ENCODE measurements around the gene FAM222A.

The FAM222A gene

DNA sequence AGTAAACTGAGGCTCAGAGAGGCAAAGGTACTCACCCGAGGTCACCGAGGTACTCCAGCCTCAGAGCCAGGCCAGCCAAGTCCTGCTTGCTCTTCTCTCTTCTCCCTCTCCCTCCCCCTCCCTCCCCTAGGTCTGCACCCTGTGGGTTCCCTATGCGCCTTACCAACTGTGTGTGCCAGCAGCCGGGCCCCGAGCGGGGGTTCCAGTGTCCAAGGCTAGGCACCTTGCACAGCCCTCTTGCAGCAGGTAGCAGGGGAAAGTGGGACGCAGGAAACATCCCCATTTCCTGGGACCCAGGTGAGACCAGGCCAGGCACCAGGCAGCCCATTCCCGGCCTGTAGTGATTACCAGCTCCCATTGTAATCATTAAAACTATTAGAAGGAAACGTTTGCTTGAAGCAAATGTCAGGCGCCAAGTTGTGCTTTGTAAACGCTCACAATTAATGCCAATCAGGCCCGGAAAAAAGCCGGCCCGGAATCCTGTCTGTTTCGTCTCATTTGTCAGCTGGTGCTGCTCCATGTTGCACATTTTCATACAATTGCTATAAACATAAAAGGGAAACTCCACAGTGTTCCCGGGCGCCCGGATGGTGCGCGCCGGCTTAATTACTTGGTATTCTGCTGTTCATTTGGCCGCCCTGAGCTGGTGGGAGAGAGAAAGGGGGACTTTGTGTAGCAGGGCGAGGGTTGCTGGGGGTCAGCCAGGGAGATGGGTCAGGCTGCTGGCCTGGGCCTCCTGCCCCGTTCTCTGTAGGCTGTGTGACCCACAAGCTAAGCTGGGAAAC is 11.9 kb downstream of the FAM222A start:
- no peak for ATAC-seq
- TF ChIP-seq ZFP3 (CRISPR knock-in tag; IDR thresholded peaks at IDR 0.05): no peak

DNA sequence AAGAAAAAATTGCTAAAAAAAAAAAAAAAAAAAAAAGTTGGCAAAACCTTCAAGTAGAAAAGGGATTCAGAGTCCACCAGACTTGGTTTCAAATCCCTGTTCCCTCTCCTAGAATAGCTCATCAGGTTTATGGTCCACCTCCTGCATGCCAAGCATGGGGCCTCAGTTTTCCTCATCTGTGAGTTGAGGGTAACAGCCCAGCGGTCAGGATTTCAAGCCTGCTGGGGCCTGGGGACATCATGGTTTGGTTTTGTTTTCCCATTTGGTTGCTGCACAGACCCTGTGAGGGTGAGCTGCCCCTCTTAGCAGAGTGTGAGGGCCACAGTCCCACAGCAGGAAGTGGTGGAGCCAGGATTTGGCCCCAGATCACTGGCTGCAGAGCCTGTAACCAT is 12.5 kb downstream of the FAM222A start:
- TF ChIP-seq ZFP30 (CRISPR knock-in tag; IDR thresholded peaks at IDR 0.05): no peak
- no peak for TF ChIP-seq GLIS3 (CRISPR knock-in tag; IDR thresholded peaks at IDR 0.05)
- TF ChIP-seq, protein P1, sequence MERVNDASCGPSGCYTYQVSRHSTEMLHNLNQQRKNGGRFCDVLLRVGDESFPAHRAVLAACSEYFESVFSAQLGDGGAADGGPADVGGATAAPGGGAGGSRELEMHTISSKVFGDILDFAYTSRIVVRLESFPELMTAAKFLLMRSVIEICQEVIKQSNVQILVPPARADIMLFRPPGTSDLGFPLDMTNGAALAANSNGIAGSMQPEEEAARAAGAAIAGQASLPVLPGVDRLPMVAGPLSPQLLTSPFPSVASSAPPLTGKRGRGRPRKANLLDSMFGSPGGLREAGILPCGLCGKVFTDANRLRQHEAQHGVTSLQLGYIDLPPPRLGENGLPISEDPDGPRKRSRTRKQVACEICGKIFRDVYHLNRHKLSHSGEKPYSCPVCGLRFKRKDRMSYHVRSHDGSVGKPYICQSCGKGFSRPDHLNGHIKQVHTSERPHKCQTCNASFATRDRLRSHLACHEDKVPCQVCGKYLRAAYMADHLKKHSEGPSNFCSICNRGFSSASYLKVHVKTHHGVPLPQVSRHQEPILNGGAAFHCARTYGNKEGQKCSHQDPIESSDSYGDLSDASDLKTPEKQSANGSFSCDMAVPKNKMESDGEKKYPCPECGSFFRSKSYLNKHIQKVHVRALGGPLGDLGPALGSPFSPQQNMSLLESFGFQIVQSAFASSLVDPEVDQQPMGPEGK (CRISPR knock-in tag; IDR thresholded peaks at IDR 0.05; ENCODE audit: borderline replicate concordance): no peak
- no peak for TF ChIP-seq SNAI2 (CRISPR knock-in tag; IDR thresholded peaks at IDR 0.05)
- TF ChIP-seq, protein P2, sequence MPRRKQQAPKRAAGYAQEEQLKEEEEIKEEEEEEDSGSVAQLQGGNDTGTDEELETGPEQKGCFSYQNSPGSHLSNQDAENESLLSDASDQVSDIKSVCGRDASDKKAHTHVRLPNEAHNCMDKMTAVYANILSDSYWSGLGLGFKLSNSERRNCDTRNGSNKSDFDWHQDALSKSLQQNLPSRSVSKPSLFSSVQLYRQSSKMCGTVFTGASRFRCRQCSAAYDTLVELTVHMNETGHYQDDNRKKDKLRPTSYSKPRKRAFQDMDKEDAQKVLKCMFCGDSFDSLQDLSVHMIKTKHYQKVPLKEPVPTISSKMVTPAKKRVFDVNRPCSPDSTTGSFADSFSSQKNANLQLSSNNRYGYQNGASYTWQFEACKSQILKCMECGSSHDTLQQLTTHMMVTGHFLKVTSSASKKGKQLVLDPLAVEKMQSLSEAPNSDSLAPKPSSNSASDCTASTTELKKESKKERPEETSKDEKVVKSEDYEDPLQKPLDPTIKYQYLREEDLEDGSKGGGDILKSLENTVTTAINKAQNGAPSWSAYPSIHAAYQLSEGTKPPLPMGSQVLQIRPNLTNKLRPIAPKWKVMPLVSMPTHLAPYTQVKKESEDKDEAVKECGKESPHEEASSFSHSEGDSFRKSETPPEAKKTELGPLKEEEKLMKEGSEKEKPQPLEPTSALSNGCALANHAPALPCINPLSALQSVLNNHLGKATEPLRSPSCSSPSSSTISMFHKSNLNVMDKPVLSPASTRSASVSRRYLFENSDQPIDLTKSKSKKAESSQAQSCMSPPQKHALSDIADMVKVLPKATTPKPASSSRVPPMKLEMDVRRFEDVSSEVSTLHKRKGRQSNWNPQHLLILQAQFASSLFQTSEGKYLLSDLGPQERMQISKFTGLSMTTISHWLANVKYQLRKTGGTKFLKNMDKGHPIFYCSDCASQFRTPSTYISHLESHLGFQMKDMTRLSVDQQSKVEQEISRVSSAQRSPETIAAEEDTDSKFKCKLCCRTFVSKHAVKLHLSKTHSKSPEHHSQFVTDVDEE (CRISPR knock-in tag; IDR thresholded peaks at IDR 0.05): no peak
- no peak for ATAC-seq

DNA sequence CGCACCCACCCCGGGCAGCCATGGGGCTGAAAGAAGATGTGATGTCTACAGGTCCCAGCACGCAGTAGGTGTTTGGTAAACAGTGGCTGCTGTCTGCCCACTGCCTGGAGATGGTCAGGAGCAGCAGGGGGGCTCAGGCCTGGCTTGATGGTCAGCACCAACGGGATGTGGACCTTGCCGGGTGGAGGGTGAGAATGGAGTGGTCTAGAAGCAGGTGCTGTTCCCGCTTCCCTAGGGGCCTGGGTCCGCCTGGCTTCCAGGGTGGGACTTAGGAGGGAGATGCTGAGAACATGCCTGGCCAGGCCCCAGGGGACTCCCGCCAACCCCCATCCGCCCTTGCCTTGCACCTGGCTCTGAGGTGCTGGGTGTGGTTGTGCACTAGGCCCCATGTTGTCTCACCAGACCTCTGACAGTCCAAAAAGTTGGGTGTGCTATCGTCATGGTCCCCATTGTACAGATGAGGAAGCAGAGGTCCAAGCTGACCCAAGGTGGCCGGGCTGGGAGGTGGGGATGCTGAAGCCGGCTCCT is 12.9 kb downstream of the FAM222A start:
- ATAC-seq: no peak
- TF ChIP-seq OSR1 (CRISPR knock-in tag; IDR thresholded peaks at IDR 0.05): no peak
- TF ChIP-seq, protein P3, sequence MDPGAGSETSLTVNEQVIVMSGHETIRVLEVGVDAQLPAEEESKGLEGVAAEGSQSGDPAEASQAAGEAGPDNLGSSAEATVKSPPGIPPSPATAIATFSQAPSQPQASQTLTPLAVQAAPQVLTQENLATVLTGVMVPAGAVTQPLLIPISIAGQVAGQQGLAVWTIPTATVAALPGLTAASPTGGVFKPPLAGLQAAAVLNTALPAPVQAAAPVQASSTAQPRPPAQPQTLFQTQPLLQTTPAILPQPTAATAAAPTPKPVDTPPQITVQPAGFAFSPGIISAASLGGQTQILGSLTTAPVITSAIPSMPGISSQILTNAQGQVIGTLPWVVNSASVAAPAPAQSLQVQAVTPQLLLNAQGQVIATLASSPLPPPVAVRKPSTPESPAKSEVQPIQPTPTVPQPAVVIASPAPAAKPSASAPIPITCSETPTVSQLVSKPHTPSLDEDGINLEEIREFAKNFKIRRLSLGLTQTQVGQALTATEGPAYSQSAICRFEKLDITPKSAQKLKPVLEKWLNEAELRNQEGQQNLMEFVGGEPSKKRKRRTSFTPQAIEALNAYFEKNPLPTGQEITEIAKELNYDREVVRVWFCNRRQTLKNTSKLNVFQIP (CRISPR knock-in tag; IDR thresholded peaks at IDR 0.05; ENCODE audit: borderline replicate concordance, low read depth): no peak
- TF ChIP-seq ZNF70 (CRISPR knock-in tag; IDR thresholded peaks at IDR 0.05): no peak
- TF ChIP-seq ZNF565 (CRISPR knock-in tag; conservative IDR thresholded peaks at IDR 0.05; ENCODE audit: low read depth): no peak
- TF ChIP-seq, protein P4, sequence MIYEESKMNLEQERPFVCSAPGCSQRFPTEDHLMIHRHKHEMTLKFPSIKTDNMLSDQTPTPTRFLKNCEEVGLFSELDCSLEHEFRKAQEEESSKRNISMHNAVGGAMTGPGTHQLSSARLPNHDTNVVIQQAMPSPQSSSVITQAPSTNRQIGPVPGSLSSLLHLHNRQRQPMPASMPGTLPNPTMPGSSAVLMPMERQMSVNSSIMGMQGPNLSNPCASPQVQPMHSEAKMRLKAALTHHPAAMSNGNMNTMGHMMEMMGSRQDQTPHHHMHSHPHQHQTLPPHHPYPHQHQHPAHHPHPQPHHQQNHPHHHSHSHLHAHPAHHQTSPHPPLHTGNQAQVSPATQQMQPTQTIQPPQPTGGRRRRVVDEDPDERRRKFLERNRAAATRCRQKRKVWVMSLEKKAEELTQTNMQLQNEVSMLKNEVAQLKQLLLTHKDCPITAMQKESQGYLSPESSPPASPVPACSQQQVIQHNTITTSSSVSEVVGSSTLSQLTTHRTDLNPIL (CRISPR knock-in tag; IDR thresholded peaks at IDR 0.05; ENCODE audit: low read depth): no peak
- no peak for TF ChIP-seq GLIS3 (CRISPR knock-in tag; IDR thresholded peaks at IDR 0.05)
- no peak for TF ChIP-seq ZFP30 (CRISPR knock-in tag; IDR thresholded peaks at IDR 0.05)
- TF ChIP-seq CSDC2 (CRISPR knock-in tag; IDR thresholded peaks at IDR 0.05): no peak
- TF ChIP-seq RARB (CRISPR knock-in tag; IDR thresholded peaks at IDR 0.05): no peak
- TF ChIP-seq ISL1 (CRISPR knock-in tag; IDR thresholded peaks at IDR 0.05): no peak

DNA sequence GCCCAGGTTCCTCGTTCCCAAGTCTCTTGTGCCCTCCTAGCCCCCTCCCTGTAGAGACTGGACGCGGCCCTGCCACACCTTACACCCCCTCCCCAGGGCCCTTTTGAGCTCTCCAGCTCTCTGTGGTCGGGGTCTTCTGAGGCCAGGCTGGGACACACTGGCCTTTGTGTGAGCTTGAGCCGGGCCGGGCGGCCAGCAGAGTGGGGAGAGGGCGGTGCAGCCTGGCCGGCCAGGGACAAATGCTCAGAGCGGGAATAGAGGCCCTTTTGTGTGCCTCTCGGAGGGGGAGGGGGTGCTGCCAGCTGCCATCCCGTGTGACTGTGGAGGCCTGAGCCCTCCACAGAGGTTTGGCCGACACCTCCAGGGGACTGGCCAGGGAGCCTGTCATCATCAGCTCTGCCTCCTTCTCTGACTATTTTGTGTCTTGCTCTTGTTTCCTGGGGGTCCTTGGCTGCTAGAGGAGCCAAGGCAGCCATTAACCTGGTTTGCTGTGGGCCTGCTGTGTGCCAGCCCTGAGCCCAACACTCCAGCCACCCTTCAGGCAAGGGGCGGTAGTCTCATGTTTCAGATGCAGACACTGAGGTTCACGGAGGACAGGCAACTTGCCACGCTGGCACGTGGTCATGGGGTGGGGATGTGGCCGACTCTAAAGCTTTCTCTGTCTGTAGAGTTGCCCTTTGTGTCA is 13.6 kb downstream of the FAM222A start:
- no peak for ATAC-seq
- TF ChIP-seq, protein P5, sequence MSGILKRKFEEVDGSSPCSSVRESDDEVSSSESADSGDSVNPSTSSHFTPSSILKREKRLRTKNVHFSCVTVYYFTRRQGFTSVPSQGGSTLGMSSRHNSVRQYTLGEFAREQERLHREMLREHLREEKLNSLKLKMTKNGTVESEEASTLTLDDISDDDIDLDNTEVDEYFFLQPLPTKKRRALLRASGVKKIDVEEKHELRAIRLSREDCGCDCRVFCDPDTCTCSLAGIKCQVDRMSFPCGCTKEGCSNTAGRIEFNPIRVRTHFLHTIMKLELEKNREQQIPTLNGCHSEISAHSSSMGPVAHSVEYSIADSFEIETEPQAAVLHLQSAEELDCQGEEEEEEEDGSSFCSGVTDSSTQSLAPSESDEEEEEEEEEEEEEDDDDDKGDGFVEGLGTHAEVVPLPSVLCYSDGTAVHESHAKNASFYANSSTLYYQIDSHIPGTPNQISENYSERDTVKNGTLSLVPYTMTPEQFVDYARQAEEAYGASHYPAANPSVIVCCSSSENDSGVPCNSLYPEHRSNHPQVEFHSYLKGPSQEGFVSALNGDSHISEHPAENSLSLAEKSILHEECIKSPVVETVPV (CRISPR knock-in tag; IDR thresholded peaks at IDR 0.05): no peak
- no peak for TF ChIP-seq ZNF8 (CRISPR knock-in tag; IDR thresholded peaks at IDR 0.05)

Measured in SK-N-SH treated with all-trans-retinoic acid at 6 μM for 48 hours (cell line).